ENCODE data around the gene ARHGAP24. TPM values are rescaled to one million over a fixed set of nuclear protein-coding genes. Genes with fewer than 3 reads are reported as not detected.

The ARHGAP24 gene
- total and polyA plus RNA-seq, 2 experiments from 2014 or later: 19.5 to 29.6 TPM

DNA sequence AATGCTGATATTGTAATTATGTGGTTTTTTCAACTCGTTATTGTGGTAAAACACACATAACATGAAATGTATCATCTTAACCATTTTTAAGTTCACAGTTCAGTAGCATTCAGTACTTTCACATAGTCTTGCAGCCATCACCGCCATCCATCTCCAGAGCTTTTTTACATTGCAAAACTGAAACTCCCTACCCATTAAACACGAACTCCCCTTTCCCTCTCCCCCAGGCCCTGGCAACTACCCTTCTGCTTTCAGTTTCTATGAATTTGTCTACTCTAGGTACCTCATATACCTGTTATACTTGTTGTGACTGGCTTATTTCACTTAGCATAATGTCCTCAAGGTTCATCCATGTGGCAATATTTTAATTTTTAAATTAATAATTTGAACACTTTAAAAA lies 504.3 kb downstream of the ARHGAP24 start:
- H3K4me3 ChIP-seq: no peak overlapping the region
- no peaks in the 10 kb centered on the region for H3K9me2 ChIP-seq (replicated peaks; ENCODE audit: insufficient read depth)
- no peaks in the 10 kb centered on the region for H3K4me1 ChIP-seq (ENCODE audit: insufficient read depth)
- H3K27me3 ChIP-seq: no peaks in the 10 kb centered on the region
- no peaks in the 10 kb centered on the region for H3K9me3 ChIP-seq (ENCODE audit: low read depth)
- TF ChIP-seq, protein P1, sequence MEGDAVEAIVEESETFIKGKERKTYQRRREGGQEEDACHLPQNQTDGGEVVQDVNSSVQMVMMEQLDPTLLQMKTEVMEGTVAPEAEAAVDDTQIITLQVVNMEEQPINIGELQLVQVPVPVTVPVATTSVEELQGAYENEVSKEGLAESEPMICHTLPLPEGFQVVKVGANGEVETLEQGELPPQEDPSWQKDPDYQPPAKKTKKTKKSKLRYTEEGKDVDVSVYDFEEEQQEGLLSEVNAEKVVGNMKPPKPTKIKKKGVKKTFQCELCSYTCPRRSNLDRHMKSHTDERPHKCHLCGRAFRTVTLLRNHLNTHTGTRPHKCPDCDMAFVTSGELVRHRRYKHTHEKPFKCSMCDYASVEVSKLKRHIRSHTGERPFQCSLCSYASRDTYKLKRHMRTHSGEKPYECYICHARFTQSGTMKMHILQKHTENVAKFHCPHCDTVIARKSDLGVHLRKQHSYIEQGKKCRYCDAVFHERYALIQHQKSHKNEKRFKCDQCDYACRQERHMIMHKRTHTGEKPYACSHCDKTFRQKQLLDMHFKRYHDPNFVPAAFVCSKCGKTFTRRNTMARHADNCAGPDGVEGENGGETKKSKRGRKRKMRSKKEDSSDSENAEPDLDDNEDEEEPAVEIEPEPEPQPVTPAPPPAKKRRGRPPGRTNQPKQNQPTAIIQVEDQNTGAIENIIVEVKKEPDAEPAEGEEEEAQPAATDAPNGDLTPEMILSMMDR (IDR thresholded peaks at IDR 0.05; ENCODE audit: poor library complexity): no peak
- H3K79me2 ChIP-seq: no peaks in the 10 kb centered on the region
- DNase-seq (ENCODE audit: low spot score): no peak
- H2AFZ ChIP-seq: no peak overlapping the region
- no peak overlapping the region for H3K27ac ChIP-seq
- no peaks in the 10 kb centered on the region for H3K36me3 ChIP-seq (replicated peaks; ENCODE audit: insufficient read depth, low read depth)
- no peak overlapping the region for H3K4me2 ChIP-seq
- WGBS (ENCODE audit: low lambda C conversion rate, missing lambda C conversion rate): 83% methylated on average over 3 of the region's 3 CpGs
- no peaks in the 10 kb centered on the region for H4K20me1 ChIP-seq (ENCODE audit: insufficient read depth, poor library complexity, severe bottlenecking)

DNA sequence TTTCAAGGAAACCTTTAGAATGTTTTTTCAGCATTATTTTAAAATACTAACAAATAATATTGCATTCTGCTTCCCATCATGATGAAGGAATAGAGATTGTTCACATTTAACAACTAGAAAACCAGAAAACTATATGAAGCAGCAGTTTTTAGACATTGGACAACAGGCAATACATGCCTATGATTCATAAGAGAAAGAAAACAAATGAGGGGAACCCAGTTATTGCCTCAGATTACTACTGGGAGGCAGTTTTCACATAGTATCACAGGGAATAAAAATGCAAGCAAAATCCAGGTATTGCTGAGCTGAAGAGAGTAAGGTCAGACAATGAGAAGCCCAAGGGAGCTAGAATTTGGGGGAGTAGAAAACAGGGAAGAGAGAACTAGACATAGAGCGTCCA lies 511.3 kb downstream of the ARHGAP24 start:
- Histone ChIP-seq H3K4me3 (no peak overlapping the region), H2AFZ (no peak overlapping the region), H3K9me3 (ENCODE audit: low read depth) (no peaks in the 10 kb centered on the region), H3K4me1 (ENCODE audit: insufficient read depth) (no peaks in the 10 kb centered on the region), H3K36me3 (replicated peaks; ENCODE audit: insufficient read depth, low read depth) (no peaks in the 10 kb centered on the region), H3K27me3 (no peaks in the 10 kb centered on the region), H3K9me2 (replicated peaks; ENCODE audit: insufficient read depth) (no peaks in the 10 kb centered on the region), H3K27ac (no peak overlapping the region), H3K79me2 (no peaks in the 10 kb centered on the region), H3K4me2 (no peak overlapping the region), H4K20me1 (ENCODE audit: insufficient read depth, poor library complexity, severe bottlenecking) (no peaks in the 10 kb centered on the region)
- WGBS (ENCODE audit: low lambda C conversion rate, missing lambda C conversion rate): 100% methylated on average over 1 of the region's 1 CpG
- DNase-seq (ENCODE audit: low spot score): no peak
- TF ChIP-seq, protein P1 (IDR thresholded peaks at IDR 0.05; ENCODE audit: poor library complexity): no peak
- TF ChIP-seq EZH2 (IDR thresholded peaks at IDR 0.05; ENCODE audit: borderline replicate concordance): no peak
- TF ChIP-seq EZH2phosphoT487 (IDR thresholded peaks at IDR 0.05; ENCODE audit: low read depth, severe bottlenecking, unreplicated experiment): no peak

DNA sequence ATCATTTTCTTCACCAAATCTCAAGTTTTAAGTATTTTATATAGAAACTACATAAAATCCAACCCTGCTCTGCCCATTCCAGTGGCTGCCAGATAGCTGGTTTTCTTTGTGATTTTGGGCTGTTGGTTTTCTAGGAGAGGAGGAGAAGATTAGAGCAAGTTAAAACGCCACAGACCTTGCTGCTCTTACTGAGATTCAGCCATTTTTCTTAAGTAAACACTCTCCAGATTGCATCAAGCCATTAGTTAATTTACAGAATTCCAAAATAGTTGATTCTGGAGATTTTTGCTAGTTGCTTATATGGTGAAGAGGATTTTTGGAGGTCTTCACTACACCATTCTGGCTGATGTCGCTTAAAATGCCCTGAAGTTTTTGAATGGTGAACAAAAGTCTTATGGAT lies 518.7 kb downstream of the ARHGAP24 start:
- Histone ChIP-seq H3K36me3 (replicated peaks; ENCODE audit: insufficient read depth, low read depth) (no peaks in the 10 kb centered on the region), H3K4me3 (no peak overlapping the region), H4K20me1 (ENCODE audit: insufficient read depth, poor library complexity, severe bottlenecking) (no peaks in the 10 kb centered on the region), H3K79me2 (no peaks in the 10 kb centered on the region), H3K9me3 (ENCODE audit: low read depth) (no peaks in the 10 kb centered on the region), H3K4me2 (no peak overlapping the region), H3K27ac (no peak overlapping the region), H3K4me1 (ENCODE audit: insufficient read depth) (no peaks in the 10 kb centered on the region), H3K27me3 (no peaks in the 10 kb centered on the region), H2AFZ (no peak overlapping the region), H3K9me2 (replicated peaks; ENCODE audit: insufficient read depth) (no peaks in the 10 kb centered on the region)
- TF ChIP-seq EZH2 (IDR thresholded peaks at IDR 0.05; ENCODE audit: borderline replicate concordance): no peak
- TF ChIP-seq EZH2phosphoT487 (IDR thresholded peaks at IDR 0.05; ENCODE audit: low read depth, severe bottlenecking, unreplicated experiment): no peak
- TF ChIP-seq, protein P1 (IDR thresholded peaks at IDR 0.05; ENCODE audit: poor library complexity): no peak
- no peak for DNase-seq (ENCODE audit: low spot score)
- WGBS (ENCODE audit: low lambda C conversion rate, missing lambda C conversion rate): 92% methylated on average over 2 of the region's 2 CpGs

DNA sequence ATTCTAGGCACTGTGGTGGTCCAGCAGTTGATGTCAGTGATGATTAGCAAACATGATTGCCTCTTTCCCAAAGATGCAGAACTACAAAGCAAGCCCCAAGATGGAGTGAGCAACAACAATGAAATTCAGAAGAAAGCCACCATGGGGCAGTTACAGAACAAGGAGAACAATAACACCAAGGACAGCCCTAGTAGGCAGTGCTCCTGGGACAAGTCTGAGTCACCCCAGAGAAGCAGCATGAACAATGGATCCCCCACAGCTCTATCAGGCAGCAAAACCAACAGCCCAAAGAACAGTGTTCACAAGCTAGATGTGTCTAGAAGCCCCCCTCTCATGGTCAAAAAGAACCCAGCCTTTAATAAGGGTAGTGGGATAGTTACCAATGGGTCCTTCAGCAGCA lies 519.6 kb downstream of the ARHGAP24 start:
- no peak overlapping the region for H3K4me3 ChIP-seq
- H3K9me3 ChIP-seq (ENCODE audit: low read depth): no peaks in the 10 kb centered on the region
- no peaks in the 10 kb centered on the region for H4K20me1 ChIP-seq (ENCODE audit: insufficient read depth, poor library complexity, severe bottlenecking)
- H3K4me1 ChIP-seq (ENCODE audit: insufficient read depth): no peaks in the 10 kb centered on the region
- H3K27me3 ChIP-seq: no peaks in the 10 kb centered on the region
- H3K79me2 ChIP-seq: no peaks in the 10 kb centered on the region
- H2AFZ ChIP-seq: no peak overlapping the region
- no peaks in the 10 kb centered on the region for H3K36me3 ChIP-seq (replicated peaks; ENCODE audit: insufficient read depth, low read depth)
- H3K4me2 ChIP-seq: no peak overlapping the region
- no peak for DNase-seq (ENCODE audit: low spot score)
- TF ChIP-seq EZH2phosphoT487 (IDR thresholded peaks at IDR 0.05; ENCODE audit: low read depth, severe bottlenecking, unreplicated experiment) (no peak), EZH2 (IDR thresholded peaks at IDR 0.05; ENCODE audit: borderline replicate concordance) (no peak)
- TF ChIP-seq, protein P1 (IDR thresholded peaks at IDR 0.05; ENCODE audit: poor library complexity): no peak
- H3K9me2 ChIP-seq (replicated peaks; ENCODE audit: insufficient read depth): no peaks in the 10 kb centered on the region
- H3K27ac ChIP-seq: no peak overlapping the region
